ENCODE results near the gene ZNF236. TPM values are rescaled to one million over a fixed set of nuclear protein-coding genes. Genes with fewer than 3 reads are reported as not detected.
"Not testable (repeated sequence)": the region's sequence is repeated elsewhere in the genome, so short reads cannot be mapped to it uniquely, and the experiment has no call there.

The ZNF236 gene
- total RNA-seq, 6 donors from 2014 or later, result 9.0 to 27.2 (median 14.8) TPM

DNA sequence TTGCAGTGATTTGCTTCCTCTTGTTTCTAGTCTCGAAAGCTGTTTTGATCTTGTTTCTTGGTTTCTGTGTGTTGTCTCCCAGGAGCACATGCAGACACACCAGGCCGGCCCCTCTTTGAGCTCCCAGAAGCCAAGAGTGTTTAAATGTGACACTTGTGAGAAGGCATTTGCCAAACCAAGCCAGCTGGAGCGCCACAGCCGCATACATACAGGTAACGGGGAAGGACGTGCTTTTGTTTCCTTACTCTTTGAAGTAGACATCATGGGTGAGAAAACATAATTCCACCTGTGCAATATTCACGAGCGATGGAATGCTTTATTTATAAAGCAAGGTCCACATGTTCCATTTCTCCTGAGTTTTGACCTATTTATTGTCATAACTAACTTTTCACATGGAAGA, 137.2 kb downstream of the ZNF236 start:
- WGBS, 2 donors, result 80 to 83% methylated on average over 8 of the region's 8 CpGs
- Histone ChIP-seq H3K4me3 (no peak overlapping the region), H3K36me3 (peaks cover 0 to 56% (median 19%) of the 10 kb centered on the region in 4 donors), H3K9me3 (no peaks in the 10 kb centered on the region), H3K27me3 (no peaks in the 10 kb centered on the region), H3K27ac (peak overlapping the region in 3 of 4 donors; percentile 48 to 64 (median 51)), H3K4me1 (peaks cover 6 to 33% (median 21%) of the 10 kb centered on the region in 4 donors)
- TF ChIP-seq POLR2AphosphoS5 (IDR thresholded peaks at IDR 0.05), result no peak
- TF ChIP-seq, protein P1, sequence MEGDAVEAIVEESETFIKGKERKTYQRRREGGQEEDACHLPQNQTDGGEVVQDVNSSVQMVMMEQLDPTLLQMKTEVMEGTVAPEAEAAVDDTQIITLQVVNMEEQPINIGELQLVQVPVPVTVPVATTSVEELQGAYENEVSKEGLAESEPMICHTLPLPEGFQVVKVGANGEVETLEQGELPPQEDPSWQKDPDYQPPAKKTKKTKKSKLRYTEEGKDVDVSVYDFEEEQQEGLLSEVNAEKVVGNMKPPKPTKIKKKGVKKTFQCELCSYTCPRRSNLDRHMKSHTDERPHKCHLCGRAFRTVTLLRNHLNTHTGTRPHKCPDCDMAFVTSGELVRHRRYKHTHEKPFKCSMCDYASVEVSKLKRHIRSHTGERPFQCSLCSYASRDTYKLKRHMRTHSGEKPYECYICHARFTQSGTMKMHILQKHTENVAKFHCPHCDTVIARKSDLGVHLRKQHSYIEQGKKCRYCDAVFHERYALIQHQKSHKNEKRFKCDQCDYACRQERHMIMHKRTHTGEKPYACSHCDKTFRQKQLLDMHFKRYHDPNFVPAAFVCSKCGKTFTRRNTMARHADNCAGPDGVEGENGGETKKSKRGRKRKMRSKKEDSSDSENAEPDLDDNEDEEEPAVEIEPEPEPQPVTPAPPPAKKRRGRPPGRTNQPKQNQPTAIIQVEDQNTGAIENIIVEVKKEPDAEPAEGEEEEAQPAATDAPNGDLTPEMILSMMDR (IDR thresholded peaks at IDR 0.05), result no peak
- TF ChIP-seq EP300 (IDR thresholded peaks at IDR 0.05), result no peak
- TF ChIP-seq POLR2A (IDR thresholded peaks at IDR 0.05), result no peak
- no peak for ATAC-seq (ENCODE audit: low FRiP score in 2 of 2)
- DNase-seq, result no peak

DNA sequence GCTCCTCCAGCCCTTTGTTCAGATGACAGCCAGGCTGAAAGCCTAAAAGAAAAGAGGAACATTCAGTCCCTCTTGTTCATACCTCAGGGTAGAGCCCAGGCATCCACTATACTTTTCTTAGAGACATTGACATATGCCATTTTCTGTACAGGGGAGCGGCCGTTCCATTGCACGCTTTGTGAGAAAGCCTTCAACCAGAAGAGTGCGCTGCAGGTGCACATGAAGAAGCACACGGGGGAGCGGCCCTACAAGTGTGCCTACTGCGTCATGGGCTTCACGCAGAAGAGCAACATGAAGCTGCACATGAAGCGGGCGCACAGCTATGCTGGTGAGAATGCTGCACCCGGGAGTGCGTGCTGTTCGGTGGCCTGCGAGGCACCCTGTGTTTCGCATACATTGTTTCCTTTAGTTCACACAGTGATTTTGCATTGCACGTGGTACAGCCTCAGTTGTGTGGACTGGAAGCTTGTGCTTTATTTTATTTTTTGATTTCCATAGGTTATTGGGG, 138.2 kb downstream of the ZNF236 start:
- Histone ChIP-seq H3K9me3 (no peaks in the 10 kb centered on the region), H3K36me3 (peaks cover 0 to 56% (median 19%) of the 10 kb centered on the region in 4 donors), H3K4me3 (no peak overlapping the region), H3K27ac (no peak overlapping the region), H3K27me3 (no peaks in the 10 kb centered on the region), H3K4me1 (peaks cover 6 to 33% (median 21%) of the 10 kb centered on the region in 4 donors)
- WGBS, 2 donors, result 95 to 96% methylated on average over 11 to 16 of the region's 16 CpGs
- no peak for DNase-seq
- ATAC-seq (ENCODE audit: low FRiP score in 2 of 2), result no peak
- no peak for TF ChIP-seq POLR2A (IDR thresholded peaks at IDR 0.05)
- TF ChIP-seq EP300 (IDR thresholded peaks at IDR 0.05), result no peak
- no peak for TF ChIP-seq POLR2AphosphoS5 (IDR thresholded peaks at IDR 0.05)
- TF ChIP-seq, protein P1 (IDR thresholded peaks at IDR 0.05), result no peak

DNA sequence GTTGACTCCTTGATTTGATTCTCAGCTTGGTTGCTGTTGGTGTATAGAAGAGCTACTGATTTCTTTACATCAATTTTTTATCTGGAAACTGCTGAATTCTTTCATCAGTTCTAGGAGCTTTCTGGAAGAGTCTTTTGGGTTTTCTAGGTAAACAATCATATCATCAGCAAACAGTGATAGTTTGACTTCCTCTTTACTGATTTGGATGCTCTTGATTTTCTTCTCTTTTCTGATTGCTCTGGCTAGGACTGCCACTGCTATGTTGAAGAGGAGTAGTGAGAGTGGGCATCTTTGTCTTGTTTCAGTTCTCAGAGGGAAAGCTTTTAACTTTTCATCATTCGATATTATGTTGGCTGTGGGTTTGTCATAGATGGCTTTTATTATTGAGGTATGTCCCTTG, 140.5 kb downstream of the ZNF236 start:
- Histone ChIP-seq H3K4me1 (peaks cover 6 to 17% (median 12%) of the 10 kb centered on the region in 4 donors), H3K27ac (no peak overlapping the region), H3K36me3 (peaks cover 0 to 37% (median 13%) of the 10 kb centered on the region in 4 donors), H3K4me3 (no peak overlapping the region), H3K9me3 (no peaks in the 10 kb centered on the region), H3K27me3 (no peaks in the 10 kb centered on the region)
- ATAC-seq (ENCODE audit: low FRiP score in 2 of 2), result no peak
- TF ChIP-seq, protein P1 (IDR thresholded peaks at IDR 0.05), result no peak
- TF ChIP-seq POLR2A (IDR thresholded peaks at IDR 0.05) (no peak), POLR2AphosphoS5 (IDR thresholded peaks at IDR 0.05) (no peak), EP300 (IDR thresholded peaks at IDR 0.05) (no peak)
- 96 to 100% methylated on average over 1 of the region's 1 CpG for WGBS, 2 donors
- no peak for DNase-seq

DNA sequence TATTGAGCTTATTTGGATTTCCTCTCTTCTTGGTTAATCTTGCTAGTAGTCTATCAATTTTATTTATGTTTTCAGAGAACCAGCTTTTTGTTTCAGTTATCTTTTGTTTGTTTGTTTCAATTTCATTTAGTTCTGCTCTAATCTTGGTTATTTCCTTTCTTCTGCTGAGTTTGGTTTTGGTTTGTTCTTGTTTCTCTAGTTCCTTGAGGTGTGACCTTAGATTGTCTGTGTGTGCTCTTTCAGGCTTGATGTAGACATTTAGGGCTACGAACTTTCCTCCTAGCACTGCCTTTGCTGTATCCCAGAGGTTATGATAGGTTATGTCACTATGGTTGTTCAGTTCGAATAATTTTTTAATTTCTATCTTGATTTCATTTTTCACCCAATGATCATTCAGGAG, 141.6 kb downstream of the ZNF236 start:
- 86 to 92% methylated on average over 2 of the region's 2 CpGs for WGBS, 2 donors
- no peak for DNase-seq
- no peak overlapping the region for H3K27ac ChIP-seq
- H3K4me1 ChIP-seq, result peaks cover under 1 to 8% (median 6%) of the 10 kb centered on the region in 4 donors
- no peak overlapping the region for H3K4me3 ChIP-seq
- TF ChIP-seq EP300 (IDR thresholded peaks at IDR 0.05) (no peak), POLR2A (IDR thresholded peaks at IDR 0.05) (no peak), POLR2AphosphoS5 (IDR thresholded peaks at IDR 0.05) (no peak)
- TF ChIP-seq, protein P1 (IDR thresholded peaks at IDR 0.05), result no peak
- no peaks in the 10 kb centered on the region for H3K27me3 ChIP-seq
- no peaks in the 10 kb centered on the region for H3K9me3 ChIP-seq
- no peak for ATAC-seq (ENCODE audit: low FRiP score in 2 of 2)
- H3K36me3 ChIP-seq, result peaks cover 0 to 32% (median 15%) of the 10 kb centered on the region in 4 donors

DNA sequence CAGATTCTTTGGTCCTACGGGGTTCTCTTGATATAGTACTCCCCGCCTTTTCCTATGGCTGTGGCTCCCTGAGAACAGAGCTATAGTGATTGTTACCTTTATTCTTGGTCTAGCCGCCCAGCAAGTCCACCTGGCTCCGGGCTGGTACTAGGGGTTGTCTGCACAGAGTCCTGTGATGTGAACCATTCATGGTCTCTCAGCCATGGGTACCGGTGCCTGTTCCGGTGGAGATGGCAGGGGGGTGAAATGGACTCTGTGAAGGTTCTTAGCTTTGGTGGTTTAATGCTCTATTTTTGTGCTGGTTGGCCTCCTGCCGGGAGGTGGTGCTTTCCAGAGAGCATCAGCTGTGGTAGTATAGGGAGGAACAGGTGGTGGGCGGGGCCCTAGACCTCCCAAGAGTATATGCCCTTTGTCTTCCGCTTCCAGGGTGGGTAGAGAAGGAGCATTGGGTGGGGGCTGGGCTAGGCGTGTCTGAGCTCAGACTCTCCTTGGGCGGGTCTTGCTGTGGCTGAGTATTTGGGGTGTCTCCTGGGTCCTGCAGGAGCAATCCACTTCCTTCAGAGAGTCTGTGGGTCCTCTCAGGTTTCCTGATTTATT, 143.3 kb downstream of the ZNF236 start:
- not testable (repeated sequence) for H3K9me3 ChIP-seq; DNase-seq; ATAC-seq (ENCODE audit: low FRiP score in 2 of 2); H3K4me3 ChIP-seq; H3K27ac ChIP-seq; H3K4me1 ChIP-seq; H3K27me3 ChIP-seq
- WGBS, 2 donors, result 91 to 94% methylated on average over 9 to 11 of the region's 11 CpGs
- H3K36me3 ChIP-seq, result peaks cover 0 to 22% (median 7%) of the 10 kb centered on the region in 4 donors

DNA sequence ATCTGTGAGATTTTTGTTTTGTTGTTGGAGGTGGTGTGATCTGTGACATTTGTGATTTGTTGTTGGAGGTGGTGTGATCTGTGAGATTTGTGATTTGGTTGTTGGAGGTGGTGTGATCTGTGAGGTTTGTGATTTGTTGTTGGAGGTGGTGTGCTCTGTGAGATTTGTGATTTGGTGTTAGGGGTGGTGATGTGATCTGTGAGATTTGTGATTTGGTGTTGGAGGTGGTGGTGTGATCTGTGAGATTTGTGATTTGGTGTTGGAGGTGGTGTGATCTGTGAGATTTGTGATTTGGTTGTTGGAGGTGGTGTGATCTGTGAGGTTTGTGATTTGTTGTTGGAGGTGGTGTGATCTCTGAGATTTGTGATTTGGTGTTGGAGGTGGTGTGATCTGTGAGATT, 144.9 kb downstream of the ZNF236 start:
- not testable (repeated sequence) for H3K36me3 ChIP-seq; H3K9me3 ChIP-seq; H3K4me1 ChIP-seq; ATAC-seq (ENCODE audit: low FRiP score in 2 of 2); H3K27me3 ChIP-seq; DNase-seq; H3K4me3 ChIP-seq; H3K27ac ChIP-seq
